K562 (cell line): Measurements from ENCODE around the gene LY6G6F. TPM values are rescaled to one million over a fixed set of nuclear protein-coding genes. Genes with fewer than 3 reads are reported as not detected.

Source experiments
- CBX5 ChIP-seq: IDR thresholded peaks from 2 replicates; pipeline ENCODE4 v1.6.1; 2014; ENCODE audit warnings: low read depth, borderline replicate concordance
- EWSR1 ChIP-seq: fragments of 450-650 bp; IDR thresholded peaks from 2 replicates; pipeline ENCODE4 v1.6.1; 2018; ENCODE audit warnings: borderline replicate concordance, mild to moderate bottlenecking, low read depth, moderate library complexity; ENCODE audit not compliant: partially characterized antibody
- HNRNPL ChIP-seq: fragments of 200-400 bp; formaldehyde crosslinking; IDR thresholded peaks from 2 replicates; pipeline ENCODE4 v1.6.1; 2017; ENCODE audit warnings: low read depth, mild to moderate bottlenecking, low read length
- MAFK ChIP-seq: IDR thresholded peaks from 2 replicates; pipeline ENCODE4 v1.6.1; 2011; ENCODE audit warnings: low read length, improper control_type of control experiment
- MEF2A ChIP-seq: IDR thresholded peaks from 2 replicates; pipeline ENCODE4 v1.6.1; 2011; ENCODE audit warnings: low read depth, mild to moderate bottlenecking, low read length, moderate library complexity; ENCODE audit not compliant: control insufficient read depth
- MEF2D ChIP-seq: conservative IDR thresholded peaks from 2 replicates; pipeline ENCODE4 v1.6.1; 2016; ENCODE audit warnings: low read depth, missing genetic modification characterization, missing compliant biosample characterization
- MTA2 ChIP-seq: fragments of 450-650 bp; IDR thresholded peaks from 2 replicates; pipeline ENCODE4 v1.6.1; 2016; ENCODE audit warnings: low read depth
- PURB ChIP-seq: sonication (generic); formaldehyde crosslinking; IDR thresholded peaks from 2 replicates; pipeline ENCODE4 v1.9.0; 2021; ENCODE audit warnings: low read depth, mild to moderate bottlenecking, missing genetic modification reagents
- RBM14 ChIP-seq: fragments of 200-400 bp; formaldehyde crosslinking; IDR thresholded peaks from 2 replicates; pipeline ENCODE4 v1.6.1; 2018; ENCODE audit warnings: low read depth, mild to moderate bottlenecking, low read length, moderate library complexity, borderline replicate concordance; ENCODE audit not compliant: insufficient read depth
- SIRT6 ChIP-seq: IDR thresholded peaks from one replicate; pipeline ENCODE4 v1.6.1; 2012; ENCODE audit warnings: low read depth, mild to moderate bottlenecking, control low read depth, inconsistent platforms, low read length, moderate library complexity
- ZBTB2 ChIP-seq: fragments of 450-650 bp; IDR thresholded peaks from 2 replicates; pipeline ENCODE4 v1.6.1; 2016; ENCODE audit warnings: antibody characterized with exemption
- ZBTB40 ChIP-seq, 2 experiments: fragments of 450-650 bp in 1 of 2; sonication (generic) in 1 of 2; formaldehyde crosslinking in 1 of 2; IDR thresholded peaks; 2 replicates each; pipeline versions ENCODE4 v1.7.1 to v1.9.0; 2016 to 2022; ENCODE audit warnings: inconsistent platforms in 1 of 2, mild to moderate bottlenecking in 1 of 2, missing genetic modification reagents in 1 of 2
- ZNF449 ChIP-seq: fragments of 250-450 bp; sonication (Bioruptor Pico); IDR thresholded peaks from 2 replicates; pipeline ENCODE4 v1.8.0; 2022; ENCODE audit warnings: moderate library complexity, mild to moderate bottlenecking, inconsistent platforms
- ZNF75A ChIP-seq: fragments of 450-650 bp; formaldehyde crosslinking; IDR thresholded peaks from 2 replicates; pipeline ENCODE4 v1.4.0; 2020; ENCODE audit warnings: mild to moderate bottlenecking
- polyA plus RNA-seq, 8 experiments: library from polyadenylated mRNA; depleted of rRNA in 4 of 8; stranded (reverse) in 5 of 8; unstranded in 3 of 8; fragments of >200 nt; fragmentation: Nextera tagmentation in 2 of 8; fragmentation: Illumina TruSeq in 1 of 8; extraction: Ambion mirVana in 2 of 8; extraction: Trizol in 1 of 8; gene quantifications; 2 replicates each; pipeline versions ENCODE4 v1.2.1 to v1.2.3, GENCODE V29; 2011 to 2014; ENCODE audit warnings: inconsistent platforms in 1 of 8, missing spikeins in 1 of 8
- total RNA-seq, 7 experiments: library from RNA; depleted of rRNA in 6 of 7; stranded (reverse); fragments of >200 nt in 6 of 7; fragmentation: Illumina TruSeq in 2 of 7; extraction: Trizol in 2 of 7; gene quantifications; 2 replicates each; pipeline versions ENCODE4 v1.2.1 to v1.2.3, GENCODE V29; 2011 to 2021; ENCODE audit warnings: low replicate concordance in 1 of 7

The LY6G6F gene
- total and polyA plus RNA-seq, 9 of the 15 experiments (the other 6 are each of a cell fraction or from before 2014, with no cell fraction given), result 0.14 to 0.50 (median 0.28) TPM; not detected in 2

- no peak for TF ChIP-seq MAFK
- TF ChIP-seq EWSR1, result no peak
- TF ChIP-seq ZBTB40 (IDR thresholded peaks at IDR 0.05), result no peak
- TF ChIP-seq ZBTB40 (CRISPR knock-in tag; IDR thresholded peaks at IDR 0.05), result no peak
- TF ChIP-seq MTA2, result no peak
- no peak for TF ChIP-seq SIRT6
- TF ChIP-seq ZNF449, result no peak
- no peak for TF ChIP-seq CBX5
- TF ChIP-seq MEF2A, result no peak
- no peak for TF ChIP-seq RBM14
- TF ChIP-seq ZNF75A (CRISPR knock-in tag), result no peak; the same call in 1 of the 2 replicates
- TF ChIP-seq HNRNPL, result no peak
- TF ChIP-seq MEF2D, result peak; percentile 51
- no peak for TF ChIP-seq PURB (CRISPR knock-in tag)
- TF ChIP-seq ZBTB2, result 0 out of 2 replicates have a peak, but pooled peaks have one; percentile 60
These were observed 28.2 kb downstream of the LY6G6F start (continued) for GRCh38 chr6:31734821-31735406.
